ENCODE results near the gene NEO1. TPM values are rescaled to one million over a fixed set of nuclear protein-coding genes. Genes with fewer than 3 reads are reported as not detected.

The NEO1 gene
- total and polyA plus RNA-seq, 2 of the 13 experiments (the other 11 are each of a cell fraction or from before 2014, with no cell fraction given): 8.4 to 11.0 TPM

GRCh38 chr15:73349191-73349590 lies 296.9 kb downstream of the NEO1 start (continued):
- TF ChIP-seq ZBTB40 (IDR thresholded peaks at IDR 0.05) (no peak), ZBTB40 (CRISPR knock-in tag; IDR thresholded peaks at IDR 0.05) (no peak)

DNA sequence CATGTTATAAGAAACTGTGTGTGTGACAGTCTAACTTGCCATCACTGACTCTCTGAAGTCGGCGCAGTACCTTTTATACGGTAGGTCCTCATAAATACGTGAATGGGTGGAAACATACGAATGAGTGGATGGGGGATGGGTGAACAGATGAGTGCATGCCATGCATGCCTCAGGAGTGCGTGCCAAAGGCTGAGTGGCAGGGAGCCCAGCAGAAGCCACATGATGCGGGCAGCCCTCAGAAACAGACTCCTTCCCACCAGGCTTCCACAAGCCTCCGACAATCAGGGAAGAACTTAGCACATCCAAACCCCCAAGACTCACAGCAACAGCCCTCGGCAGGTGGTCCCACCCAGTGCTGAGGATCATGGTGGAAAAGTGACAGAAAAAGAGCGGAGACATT lies 299.8 kb downstream of the NEO1 start:
- peaks cover 0 to 11% of the 10 kb centered on the region in 2 experiments; a peak in 3 of 5 replicates for H3K27me3 ChIP-seq (ENCODE audit: control insufficient read depth in 1 of 2, insufficient read depth in 2 of 2, low read length in 2 of 2)
- H4K20me1 ChIP-seq (ENCODE audit: insufficient read depth, low read length): no peaks in the 10 kb centered on the region
- CTCF ChIA-PET (ENCODE audit: low intra/inter-chr PET ratio, low total read pairs): no interaction called here
- no peak overlapping the region for H3K9ac ChIP-seq (ENCODE audit: insufficient read depth, low read depth, low read length)
- in situ Hi-C loops (cut with HindIII; ENCODE audit: extremely low pct_ligation_motif_present, low pct_unique_long_range_greater_than_20kb): no loop called here
- no TSS peak for BruUV-seq (replicated peaks)
- WGBS (ENCODE audit: low lambda C conversion rate): 29% methylated on average over 10 of the region's 10 CpGs
- intact Hi-C loops (cut with micrococcal nuclease; ENCODE audit: unreplicated experiment): no loop called here
- no peak for FAIRE-seq
- no peak overlapping the region for H3K4me3 ChIP-seq (replicated peaks in 1 of 3; ENCODE audit: insufficient read depth in 1 of 3, low read depth in 2 of 3, low read length in 3 of 3)
- H3K4me2 ChIP-seq (ENCODE audit: low read depth, low read length): no peak overlapping the region
- no peak overlapping the region for H2AFZ ChIP-seq (ENCODE audit: low read length)
- H3K4me1 ChIP-seq (ENCODE audit: insufficient read depth, low read length): no peaks in the 10 kb centered on the region
- H3K79me2 ChIP-seq (ENCODE audit: insufficient read depth, low read length): no peaks in the 10 kb centered on the region
- POLR2A ChIA-PET: no interaction called here
- no peaks in the 10 kb centered on the region for H3K9me3 ChIP-seq (ENCODE audit: low read length)
- no peak for DNase-seq (ENCODE audit: low spot score)
- no peaks in the 10 kb centered on the region for H3K36me3 ChIP-seq (replicated peaks in 1 of 2; ENCODE audit: control insufficient read depth in 1 of 2, insufficient read depth in 2 of 2, low read length in 2 of 2)
- H3K27ac ChIP-seq (ENCODE audit: extremely low read length, insufficient read depth, low read length): no peak overlapping the region
- no peak for ATAC-seq
- TF ChIP-seq ZNF672 (CRISPR knock-in tag; IDR thresholded peaks at IDR 0.05) (no peak), PATZ1 (CRISPR knock-in tag; IDR thresholded peaks at IDR 0.05) (no peak), FLYWCH1 (CRISPR knock-in tag; IDR thresholded peaks at IDR 0.05) (no peak), SNRNP70 (IDR thresholded peaks at IDR 0.05; ENCODE audit: low read depth, low read length) (no peak), XRCC5 (optimal IDR thresholded peaks at IDR 0.05; ENCODE audit: low read length) (no peak)
